GM12872 (cell line): ENCODE data around the gene ZNF469.

Source experiments
- TF ChIP-seq, protein P1 (sequence below): IDR thresholded peaks from 3 replicates; pipeline ENCODE4 v1.5.1; 2011; ENCODE audit warnings: low read depth, mild to moderate bottlenecking, low read length, moderate library complexity; ENCODE audit not compliant: insufficient read depth

ZNF469 gene

DNA sequence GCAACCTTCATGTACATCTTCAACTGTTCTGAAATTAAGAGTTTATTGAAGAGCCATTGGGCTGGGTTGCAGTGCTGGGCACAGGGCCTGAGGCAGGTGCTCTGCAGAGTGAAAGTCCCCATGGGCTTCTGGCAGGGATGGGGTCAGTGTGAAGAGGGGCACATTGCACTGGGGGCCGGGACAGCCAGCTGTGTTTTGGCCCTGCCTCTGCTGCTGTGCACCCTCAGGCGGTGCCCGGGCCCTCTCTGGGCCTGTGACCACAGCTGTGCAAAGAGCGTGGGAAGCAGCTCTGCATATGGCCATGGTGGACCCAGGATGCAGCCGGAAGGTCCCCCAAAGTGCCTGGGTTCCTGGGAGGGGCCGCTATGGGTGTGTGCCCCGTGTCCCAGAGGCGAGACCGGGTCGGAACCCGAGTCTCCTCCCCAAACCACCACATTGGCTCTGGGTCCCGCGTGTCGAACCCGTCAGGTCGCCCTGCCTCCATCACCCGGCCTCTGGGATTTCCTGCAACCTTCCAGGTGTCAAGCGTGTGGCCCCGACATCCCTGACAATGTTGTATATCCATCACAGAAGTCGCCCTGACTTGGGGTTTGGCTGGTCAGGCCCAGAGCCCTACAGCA, 38.2 kb upstream of the ZNF469 start:
- TF ChIP-seq, protein P1, sequence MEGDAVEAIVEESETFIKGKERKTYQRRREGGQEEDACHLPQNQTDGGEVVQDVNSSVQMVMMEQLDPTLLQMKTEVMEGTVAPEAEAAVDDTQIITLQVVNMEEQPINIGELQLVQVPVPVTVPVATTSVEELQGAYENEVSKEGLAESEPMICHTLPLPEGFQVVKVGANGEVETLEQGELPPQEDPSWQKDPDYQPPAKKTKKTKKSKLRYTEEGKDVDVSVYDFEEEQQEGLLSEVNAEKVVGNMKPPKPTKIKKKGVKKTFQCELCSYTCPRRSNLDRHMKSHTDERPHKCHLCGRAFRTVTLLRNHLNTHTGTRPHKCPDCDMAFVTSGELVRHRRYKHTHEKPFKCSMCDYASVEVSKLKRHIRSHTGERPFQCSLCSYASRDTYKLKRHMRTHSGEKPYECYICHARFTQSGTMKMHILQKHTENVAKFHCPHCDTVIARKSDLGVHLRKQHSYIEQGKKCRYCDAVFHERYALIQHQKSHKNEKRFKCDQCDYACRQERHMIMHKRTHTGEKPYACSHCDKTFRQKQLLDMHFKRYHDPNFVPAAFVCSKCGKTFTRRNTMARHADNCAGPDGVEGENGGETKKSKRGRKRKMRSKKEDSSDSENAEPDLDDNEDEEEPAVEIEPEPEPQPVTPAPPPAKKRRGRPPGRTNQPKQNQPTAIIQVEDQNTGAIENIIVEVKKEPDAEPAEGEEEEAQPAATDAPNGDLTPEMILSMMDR = no peak

DNA sequence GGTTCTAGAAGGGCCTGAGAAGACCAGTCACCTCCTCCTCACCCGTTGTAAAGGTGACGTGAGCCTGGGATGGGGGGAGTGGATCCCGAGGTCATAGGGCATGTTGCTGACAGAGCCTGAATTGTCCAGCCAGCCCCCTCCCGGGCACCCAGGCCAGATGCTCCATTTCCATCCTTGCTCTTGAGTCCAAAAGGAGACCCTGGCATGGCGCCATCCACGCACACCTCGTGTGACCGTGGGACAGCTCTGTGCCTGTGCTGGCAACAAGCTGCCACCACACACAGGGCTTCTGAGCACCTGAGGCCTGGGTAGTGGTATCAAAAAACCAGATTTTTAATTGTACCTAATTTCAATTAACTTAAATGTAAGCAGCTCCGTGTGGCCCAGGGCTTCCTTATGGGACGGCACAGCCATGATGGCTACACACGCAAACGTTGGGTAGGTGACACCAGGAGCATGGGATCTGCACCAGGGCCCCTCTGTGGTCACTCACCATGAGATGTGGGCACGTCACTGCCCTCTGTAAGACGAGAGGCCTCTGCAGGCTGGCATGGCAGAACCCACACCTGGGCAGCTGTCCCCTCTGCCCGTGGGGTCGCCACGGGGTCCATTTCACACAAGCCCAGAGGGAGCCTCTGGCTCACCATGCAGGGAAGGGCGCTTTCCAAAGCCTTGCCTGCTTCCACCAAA, 37.6 kb upstream of the ZNF469 start:
- TF ChIP-seq, protein P1 = no peak

DNA sequence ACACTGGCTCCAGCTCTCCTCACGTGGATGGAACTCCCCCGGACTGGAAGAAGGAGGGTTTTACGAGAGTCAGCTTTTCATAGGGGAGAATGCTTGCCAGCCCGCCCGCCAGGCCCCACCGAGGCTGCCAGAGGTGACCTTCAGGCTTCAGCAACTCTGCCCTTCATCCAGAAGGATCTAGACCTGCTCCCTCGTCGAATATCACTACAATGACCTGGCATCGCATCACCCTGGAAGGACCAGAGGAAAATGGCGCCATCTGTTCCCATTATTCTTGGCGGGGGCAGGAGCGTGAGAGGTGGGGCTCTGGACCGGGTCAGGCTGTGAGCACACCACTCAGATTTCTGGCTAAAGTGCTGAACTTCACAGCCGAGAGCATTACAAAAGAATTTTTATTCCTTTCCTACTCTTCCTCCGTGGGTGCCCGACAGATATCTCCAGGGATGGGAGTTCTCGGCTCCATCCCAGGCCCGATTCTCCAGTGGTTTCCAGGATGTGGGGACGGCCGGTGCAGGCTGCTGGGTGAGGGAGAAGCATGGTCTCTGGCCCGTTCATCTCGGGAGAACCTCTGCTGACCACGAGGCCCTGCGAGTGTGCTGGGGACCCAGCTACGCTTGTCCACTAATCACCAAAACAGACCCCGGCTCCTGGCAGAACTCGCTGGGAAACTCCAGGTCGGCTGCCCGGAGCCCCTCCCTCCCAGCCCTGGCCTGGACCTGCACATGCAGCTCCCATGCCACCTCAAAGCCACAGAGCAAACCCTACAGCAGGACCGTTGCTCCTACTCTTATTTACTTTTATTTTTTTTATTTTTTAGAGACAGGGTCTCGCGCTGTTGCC, 36.8 kb upstream of the ZNF469 start:
- TF ChIP-seq, protein P1 = no peak

DNA sequence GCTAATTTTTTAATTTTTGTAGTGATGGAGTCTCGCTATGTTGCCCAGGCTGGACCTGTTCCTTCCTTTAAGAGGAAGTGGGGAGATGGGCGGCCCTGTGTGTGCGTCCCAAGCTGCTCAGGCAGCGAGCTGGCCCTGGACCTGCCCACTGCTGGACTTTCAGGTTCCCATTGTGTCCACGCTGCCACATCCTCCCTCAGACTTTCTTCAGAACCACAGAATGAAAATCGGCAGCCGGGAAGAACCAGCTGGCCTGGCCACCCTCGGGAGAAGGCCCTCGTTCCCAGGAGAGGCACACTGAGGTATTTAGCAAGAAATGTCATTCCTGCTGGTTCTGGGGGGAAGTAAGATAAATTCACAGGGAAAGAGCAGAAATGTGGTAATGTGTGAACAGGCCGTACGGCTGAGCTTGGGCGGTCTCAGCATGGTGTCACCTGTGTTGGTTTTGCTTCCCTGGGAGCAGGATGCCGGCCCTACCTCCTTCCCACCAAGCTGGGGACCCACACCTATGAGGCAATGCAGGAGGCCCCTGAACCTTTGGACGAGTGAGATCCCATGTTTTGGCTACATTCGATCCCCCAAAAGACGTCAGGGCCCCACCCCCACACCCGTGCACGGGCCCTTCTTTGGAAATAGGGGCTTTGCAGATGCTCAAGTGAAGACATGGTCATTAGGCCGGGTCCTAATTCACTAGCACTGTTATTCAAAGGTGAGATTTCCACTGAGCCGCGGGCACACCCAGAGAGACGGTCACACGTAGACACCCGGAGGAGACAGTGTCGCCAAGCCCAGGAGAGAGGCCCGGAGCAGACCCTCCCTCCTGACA, 35.9 kb upstream of the ZNF469 start:
- TF ChIP-seq, protein P1 = no peak

DNA sequence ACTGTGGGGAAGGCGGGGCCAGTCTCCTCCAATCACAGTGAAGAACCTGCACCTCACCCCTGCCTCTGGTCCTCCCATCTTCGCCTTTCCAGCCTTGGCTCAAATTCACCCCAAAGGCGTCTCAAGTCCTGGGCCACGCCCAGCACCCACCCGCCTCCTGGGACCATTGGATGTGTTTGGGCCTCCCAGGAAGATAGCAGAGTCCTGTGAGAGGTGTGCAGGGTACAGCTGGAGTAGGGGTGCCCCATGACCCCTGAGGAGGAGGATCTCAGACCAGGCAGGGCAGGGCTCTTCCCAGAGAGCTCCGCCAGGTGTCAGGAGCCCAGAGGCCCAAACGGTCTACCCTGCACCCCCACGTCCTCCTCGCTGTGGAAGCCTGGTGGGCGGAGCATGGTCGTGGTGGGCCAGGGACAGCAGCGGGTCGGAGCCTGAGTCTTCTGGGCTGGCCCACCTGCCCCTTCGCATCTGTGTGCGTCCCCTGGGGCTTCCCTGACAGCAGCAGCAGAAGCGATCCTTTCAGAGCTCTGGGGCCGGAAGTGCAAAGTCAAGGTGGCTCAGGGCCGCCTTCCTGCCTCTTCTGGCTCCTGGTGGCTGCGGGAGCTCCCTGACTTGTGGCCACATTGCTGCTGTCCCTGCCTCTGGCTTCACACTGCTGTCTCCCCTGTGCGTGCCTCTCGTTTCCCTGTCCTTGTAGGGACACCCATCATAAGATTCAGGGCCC, 34.9 kb upstream of the ZNF469 start:
- TF ChIP-seq, protein P1 = no peak

DNA sequence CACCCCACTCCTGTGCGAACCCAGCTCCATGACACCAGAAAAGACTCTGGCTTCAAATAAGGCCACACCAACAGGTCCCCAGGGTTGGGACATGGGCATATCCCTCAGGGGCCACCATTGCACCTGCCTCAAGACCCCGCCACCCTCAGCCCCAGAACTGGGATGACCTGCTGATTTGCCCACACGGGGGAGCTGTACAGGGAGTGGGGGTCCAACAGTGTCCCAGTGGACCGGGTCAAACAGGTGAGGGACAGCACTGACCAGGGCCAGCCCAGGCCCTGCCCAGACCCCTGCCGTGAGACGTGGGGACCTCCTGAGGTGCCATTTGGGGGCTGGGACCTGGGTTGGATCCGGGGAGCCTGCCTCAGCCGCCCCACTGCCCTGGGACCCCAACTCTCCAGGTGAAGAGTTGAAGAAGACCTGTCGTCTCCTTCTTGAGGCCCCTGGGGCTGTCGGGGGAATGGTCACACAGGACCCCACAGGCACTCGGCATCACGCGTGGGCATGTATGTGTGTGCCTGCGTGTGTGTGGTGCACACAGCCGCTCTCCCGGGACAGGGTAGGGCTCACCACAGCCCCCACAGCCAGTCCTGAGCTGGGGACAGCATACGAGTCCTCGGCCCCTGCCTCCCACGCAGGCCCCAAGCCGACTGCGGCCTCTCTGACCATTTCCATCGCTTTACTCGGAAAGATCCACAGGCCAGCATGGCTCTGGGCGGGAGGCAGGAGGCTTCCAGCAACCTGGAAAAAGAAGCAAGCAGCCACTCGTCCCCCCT, 34.2 kb upstream of the ZNF469 start:
- TF ChIP-seq, protein P1 = no peak
